Activated gamma-delta T cell treated with Interleukin-2 at 50 U/mL for 16 hours (primary cell): Measurements from ENCODE around the gene PLEKHG4B.
"Not testable (repeated sequence)": the region's sequence is repeated elsewhere in the genome, so short reads cannot be mapped to it uniquely, and the experiment has no call there.

Experiments used
- DNase-seq: peaks from one replicate; pipeline ENCODE4 v3.0.0-alpha.2; 2020

The PLEKHG4B gene

DNA sequence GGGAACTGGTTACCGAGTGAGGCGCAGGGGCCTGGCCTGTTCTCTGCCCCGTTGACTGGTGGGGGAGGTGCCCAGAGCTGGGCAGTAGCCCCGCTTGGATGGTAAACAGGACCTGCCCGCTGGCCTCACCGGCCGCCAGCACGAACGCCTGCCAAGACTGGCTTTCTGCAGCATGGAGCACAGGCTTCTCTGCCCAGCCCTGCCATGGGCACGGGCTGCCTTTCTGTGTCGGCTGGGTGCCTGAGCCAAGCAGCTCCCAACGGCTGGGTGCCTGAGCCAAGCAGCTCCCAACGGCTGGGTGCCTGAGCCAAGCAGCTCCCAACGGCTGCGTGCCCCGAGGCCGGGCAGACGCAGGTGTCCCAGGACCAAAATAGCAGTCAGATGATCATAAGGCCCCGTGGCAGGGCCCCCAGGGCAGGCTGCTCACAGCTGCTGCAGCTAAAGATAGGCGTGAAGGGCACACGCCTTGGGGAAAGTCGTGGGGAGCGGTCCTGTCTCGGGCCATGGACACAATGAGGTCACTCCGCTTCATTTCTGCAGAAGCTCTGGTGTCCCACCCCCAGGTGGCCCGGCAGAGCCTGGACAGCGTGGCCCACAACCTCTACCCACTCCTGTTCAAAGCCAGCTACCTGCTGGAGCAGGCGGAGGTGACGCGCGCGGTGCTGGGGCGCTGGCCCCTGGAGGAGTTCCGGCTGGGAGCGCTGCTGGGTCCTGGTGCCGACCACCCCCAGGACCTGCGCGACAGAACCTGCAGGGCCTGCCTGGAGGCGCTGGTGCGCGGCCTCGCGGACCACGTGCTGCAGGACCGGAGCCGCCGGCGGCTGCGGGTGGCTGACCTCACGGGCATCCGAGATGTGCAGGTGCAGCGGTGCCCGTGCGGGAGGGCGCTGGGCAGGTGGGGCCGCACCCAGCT lies 99.3 kb downstream of the PLEKHG4B start, which contains the start of gene LRRC14B:
LRRC14B (plus strand) TSS at position 460 of the 913 bp plus-strand sequence; CDS start at position 504, 44 bp downstream.
- no peak for DNase-seq

DNA sequence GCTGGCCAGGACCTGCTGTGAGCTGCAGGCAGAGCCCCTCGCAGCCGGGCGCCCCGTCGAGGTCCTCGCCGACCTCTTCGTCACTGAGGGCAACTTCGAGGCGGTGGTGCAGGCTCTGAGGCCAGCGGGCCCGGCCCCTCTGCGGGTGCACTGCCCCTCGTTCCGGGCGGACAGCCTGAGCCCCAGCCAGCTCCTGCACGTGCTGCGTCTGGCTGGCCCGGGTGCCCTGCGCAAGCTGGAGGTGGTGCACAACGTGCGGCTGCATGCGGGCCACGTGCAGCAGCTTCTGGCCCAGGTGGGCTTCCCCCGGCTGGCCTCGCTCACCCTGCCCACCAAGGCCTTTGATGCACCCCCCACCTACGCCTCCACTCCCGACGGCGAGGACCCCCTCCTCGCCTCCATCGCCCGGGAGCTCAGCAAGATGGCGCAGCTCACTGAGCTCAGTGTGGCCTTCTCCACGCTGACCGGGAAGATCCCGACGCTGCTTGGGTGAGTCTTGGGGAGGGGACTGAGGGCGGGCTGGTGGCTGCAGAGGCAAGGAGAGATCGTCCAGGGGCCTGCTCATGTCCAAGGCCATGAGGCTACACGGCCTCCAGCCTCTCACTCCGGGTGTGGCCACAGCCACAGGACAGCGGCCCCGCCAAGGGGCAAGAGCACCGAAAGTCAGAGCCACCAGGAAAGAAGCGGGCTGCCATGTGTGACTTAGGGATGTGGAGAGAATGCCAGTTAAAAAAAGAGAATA lies 100.2 kb downstream of the PLEKHG4B start:
- no peak for DNase-seq

DNA sequence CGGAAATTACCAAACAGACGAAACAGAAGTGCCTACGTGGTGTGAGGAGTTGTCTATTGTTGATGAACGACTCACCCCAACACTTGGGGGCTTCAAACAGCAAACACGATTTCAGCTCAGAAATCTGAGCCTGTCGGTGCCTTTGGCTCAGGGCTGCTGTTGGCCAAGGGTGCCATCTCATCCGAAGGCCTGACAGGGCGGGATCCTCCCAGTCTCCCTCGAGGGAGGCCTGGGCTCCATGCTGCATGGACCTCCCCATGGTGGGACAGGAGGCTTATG lies 100.7 kb downstream of the PLEKHG4B start:
- DNase-seq, result no peak

DNA sequence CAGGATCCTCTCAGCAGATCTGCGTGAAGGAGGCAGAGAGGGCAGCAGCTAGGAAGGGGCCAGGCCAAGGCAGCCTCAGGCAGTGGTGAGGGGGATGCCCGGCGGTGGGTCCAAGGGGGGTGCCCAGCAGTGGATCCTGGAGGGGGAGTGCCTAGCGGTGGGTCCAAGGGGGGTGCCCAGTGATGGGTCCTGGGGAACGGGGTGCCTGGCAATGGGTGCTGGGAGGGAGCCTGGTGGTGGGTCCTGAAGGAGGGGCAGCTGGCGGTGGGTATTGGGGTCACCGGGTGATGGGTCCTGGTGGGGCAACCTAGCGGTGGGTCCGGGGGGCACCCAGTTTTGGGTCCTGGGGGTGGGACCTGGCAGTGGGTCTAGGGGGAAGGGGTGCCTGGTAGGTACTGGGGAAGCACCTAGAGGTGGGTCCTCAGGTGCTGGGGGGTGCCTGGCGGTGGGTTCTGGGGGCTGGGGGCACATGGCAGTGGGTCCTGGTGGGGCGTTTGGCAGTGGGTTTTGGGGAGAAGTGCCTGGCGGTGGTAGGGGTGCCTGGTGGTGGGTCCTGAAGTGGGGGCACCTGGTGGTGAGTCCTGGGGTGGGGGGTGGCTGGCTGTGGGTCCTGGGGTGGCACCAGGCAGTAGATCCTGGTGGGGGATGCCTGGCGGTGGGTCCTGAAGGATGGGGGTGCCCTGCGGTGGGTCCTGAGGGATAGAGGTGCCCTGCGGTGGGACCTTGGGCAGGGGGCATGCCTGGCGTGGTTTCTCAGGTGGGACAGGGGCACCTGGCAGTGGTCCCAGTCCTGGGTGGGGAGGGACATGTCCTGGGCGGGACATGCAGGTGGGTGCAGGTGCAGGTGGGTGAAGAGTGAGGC lies 101.2 kb downstream of the PLEKHG4B start:
- no peak for DNase-seq

DNA sequence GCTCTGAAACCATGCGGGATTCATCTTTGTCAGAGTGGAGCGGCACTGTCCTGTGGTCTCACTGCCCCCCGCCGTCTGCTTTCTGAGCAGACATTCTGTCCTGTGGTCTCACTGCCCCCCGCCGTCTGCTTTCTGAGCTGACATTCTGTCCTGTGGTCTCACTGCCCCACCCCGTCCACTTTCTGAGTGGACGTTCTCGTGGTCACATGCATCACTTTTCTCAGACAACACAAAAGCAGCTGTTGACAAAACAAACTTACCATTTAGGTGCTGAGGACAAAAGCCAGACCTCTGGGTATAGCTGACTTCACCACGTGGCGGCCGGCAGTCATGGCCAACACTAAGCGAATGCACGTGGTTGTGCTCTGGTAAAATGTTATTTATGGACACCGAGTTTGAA lies 102.1 kb downstream of the PLEKHG4B start:
- DNase-seq, result no peak

DNA sequence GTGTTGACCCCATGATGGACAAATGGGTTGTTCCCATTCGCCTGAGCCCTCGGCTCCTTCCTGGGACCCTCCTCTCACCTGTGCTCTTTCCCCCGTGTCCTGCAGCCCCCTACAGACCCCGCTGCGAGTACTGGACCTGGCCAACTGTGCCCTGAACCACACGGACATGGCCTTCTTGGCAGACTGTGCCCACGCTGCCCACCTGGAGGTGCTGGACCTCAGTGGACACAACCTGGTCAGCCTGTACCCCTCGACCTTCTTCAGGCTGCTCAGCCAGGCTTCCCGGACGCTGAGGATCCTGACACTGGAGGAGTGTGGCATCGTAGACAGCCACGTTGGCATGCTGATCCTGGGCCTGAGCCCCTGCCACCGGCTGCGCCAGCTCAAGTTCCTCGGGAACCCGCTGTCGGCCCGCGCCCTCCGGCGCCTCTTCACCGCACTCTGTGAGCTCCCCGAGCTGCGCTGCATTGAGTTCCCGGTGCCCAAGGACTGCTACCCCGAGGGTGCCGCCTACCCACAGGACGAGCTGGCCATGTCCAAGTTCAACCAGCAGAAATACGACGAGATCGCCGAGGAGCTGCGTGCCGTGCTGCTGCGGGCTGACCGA lies 102.7 kb downstream of the PLEKHG4B start:
- DNase-seq, result no peak

DNA sequence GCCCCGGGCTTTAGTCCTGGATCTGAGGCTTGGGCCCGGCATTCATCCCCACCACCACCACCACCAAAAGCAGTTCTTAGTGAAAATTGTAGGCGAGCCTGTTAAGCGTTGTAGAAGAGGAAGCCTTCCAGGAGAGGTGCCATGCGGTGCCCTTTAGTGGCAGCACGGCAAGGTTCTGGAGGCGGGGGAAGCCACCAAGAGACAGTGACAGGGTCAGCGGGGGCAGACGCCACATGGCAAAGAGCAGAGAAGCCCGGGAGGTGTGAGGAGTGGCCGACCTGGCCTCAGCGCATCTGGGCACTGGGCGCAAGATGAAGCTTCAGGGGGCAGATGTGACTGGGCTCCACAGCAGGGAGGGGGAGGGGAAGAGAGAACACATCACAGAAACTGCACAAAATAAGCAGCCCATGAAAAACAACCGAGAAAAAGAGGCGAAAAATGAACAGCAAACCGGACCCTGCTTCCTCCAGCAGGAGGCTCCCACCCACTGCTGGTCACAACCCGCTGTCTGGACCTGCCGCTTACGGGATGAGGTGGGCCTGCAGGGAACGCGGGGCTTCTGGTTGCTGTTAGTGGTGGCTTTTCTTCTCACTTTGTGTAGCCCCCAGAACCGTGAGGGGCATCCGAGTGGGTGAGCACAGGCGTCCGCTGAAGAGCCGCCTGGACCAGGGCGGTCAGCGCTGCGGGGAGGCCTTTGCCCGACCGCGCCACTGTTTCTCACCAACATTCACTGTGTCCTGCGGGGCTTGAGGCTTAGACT lies 103.6 kb downstream of the PLEKHG4B start:
- no peak for DNase-seq

DNA sequence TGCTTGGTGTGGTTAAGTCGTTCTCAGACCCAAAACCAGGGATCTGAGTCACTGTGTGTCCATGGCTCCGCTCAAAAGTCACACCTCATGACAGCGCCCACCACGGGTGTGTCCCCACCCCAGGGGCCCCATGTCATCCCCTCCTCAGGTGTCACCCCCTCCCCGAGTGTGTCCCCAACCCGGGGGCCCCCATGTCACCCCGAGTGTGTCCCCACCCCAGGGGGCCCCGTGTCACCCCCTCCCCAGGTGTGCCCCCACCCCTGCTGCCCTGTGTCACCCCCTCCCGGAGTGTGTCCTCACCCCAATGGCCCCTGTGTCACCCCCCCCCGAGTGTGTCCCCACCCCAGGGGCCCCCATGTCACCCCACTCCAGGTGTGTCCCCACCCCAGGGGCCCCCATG lies 104.4 kb downstream of the PLEKHG4B start:
- no peak for DNase-seq

DNA sequence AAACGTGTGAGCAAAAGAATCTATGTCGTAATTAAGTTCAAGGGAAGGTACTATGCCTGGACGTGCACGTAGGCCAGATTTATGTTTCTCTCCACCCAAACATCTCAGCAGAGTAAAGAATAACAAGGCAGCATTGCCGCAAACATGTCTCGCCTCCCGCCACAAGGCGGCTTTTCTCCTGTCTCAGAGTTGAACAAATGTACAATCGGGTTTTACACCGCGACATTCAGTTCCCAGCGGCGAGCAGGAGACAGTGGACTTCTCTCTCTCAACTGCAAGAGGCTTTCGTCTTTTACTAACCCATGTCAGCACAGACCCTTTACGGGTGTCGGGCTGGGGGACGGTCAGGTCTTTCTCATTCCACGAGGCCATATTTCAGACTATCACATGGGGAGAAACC lies 105.1 kb downstream of the PLEKHG4B start:
- not testable (repeated sequence) for DNase-seq

DNA sequence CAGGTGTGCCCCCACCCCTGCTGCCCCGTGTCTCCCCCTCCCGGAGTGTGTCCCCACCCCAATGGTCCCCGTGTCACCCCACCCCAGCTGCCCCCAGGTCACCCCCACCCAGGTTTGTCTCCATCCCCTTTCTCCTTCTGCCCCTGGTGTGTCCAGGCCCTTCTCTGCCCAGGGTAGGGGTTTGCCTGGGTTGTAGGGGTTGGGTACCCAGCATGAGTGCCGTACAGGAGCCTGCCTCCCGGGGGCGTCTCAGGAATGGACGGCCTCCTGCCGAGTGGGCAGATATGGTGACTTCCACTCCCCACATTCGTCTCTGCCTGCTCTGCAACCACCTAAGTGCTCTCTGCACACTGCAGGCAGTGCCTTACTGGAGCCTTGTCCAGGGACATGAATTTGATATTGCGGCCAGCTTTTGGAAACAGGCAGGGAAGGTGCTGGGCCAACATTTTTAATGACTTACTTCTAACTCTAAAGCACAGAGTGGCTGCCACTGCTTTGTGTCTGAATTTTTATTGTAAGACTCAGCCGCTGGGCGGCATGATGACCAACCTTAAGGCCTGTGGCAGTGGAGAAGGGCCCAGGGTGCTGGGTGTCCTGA lies 106.0 kb downstream of the PLEKHG4B start:
- no peak for DNase-seq

DNA sequence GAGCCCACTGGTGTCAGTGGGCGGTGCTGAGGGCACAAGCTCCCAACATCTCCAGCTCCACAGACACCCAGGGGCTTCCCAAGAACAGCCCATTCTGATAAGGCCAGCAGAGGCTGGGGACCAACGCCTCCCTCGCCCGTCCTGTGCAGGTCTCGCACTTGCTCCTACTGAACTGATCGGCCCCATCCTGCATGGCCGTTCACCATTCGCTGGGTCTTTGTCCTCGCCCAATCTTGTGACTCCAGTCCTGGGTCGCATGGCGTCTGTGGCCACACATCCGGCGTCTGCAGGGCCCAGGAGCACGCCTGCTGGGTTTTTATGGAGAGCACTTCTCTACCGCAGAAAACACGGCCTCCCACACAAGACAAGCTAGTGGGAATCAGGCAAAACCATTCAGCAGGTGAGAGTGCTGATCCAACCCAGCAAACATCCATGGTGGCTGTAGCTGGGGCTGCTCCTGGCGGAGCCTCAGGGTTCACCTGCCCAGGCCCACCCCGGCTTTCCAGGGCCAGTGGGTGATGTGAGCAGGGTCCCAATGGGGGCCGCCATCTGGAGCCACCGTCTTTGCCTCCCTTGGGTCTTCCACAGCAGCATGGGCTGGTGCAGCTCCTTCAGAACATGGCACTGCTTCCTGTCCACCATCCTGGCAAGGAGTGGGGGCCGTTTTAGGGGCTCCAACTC lies 106.7 kb downstream of the PLEKHG4B start:
- DNase-seq, result no peak

DNA sequence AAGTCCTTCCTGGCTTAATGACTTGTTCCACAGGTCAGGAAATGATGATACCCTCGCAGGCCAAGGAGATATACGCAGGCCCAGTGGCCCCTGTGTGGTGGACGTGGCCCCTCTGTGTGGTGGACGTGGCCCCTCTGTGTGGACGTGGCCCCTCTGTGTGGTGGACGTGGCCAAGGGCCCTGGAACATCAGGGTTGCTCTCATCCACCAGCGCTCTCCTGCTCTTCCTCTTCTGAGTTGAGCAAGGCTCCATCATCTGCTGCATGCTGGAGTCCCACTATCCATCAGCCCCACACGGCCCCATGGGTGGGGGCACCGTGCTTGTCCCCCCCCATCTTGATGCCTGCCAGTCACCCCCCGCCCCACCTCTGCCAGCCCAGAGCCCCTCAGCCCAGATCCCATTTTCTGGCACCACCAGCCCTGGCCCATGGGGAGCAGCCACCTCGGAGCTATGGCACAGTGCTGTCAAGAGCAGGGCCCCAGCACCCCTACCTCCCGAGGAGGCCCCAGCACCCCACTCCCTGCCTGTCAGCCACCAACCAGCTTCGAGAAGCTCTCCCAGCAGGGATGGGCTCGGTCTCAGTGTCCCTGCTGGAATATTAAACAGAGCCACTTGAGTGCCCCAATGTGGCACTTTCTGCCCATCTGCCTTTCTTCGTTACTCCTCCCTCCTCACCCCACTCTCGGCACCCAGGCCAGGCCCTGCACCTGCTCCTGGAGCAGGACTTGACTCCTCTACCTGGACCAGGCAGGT lies 107.4 kb downstream of the PLEKHG4B start:
- DNase-seq, result no peak

DNA sequence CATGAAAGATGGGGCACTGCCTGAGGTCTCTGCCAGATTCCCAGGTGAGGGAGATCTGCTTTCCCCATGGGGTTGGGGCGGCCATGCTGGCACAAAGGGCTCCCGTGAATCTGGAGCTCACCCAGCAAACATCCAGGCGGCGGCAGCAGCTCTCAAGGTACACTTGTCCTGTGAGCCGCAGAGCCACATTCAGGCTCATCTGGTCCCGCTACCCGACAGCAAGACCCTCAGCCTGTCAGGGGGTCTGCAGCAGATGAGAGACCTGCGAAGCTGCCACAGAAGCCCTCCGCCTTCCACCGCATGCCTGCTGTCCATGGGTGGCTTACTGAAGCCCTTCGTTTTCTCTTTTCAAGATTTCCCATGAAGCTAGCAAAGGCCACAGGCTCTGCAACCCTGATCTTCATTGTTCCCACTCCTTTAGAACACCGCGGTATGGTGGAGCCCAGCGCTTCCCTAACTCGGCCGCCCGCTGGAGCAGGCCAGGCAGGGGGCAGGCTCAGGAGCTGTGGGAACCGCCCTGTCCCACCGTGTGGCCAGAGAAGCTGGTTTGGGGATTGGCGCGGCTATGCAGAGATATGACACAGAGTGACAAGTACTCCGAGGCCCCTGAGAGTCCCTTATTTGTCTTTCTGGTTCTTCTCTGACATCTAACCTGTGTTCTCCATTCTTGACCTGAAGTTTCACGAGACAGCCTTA lies 108.1 kb downstream of the PLEKHG4B start:
- DNase-seq, result no peak

DNA sequence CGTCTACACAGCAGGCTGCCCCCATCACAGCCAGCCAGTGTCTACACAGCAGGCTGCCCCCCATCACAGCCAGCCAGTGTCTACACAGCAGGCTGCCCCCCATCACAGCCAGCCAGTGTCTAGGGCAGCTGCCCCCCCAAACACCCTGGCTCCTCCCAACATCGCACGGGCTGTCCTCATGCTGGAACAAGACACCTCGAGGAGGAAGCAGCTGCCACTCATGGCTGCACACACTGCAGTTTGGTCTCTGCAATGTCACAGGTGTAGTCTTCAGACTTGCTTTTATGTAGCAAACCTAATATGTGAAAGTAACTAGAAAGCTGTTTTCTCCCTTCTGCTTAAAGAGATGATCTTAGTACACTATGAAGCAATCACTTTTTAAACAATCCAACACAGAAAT lies 109.0 kb downstream of the PLEKHG4B start:
- no peak for DNase-seq

DNA sequence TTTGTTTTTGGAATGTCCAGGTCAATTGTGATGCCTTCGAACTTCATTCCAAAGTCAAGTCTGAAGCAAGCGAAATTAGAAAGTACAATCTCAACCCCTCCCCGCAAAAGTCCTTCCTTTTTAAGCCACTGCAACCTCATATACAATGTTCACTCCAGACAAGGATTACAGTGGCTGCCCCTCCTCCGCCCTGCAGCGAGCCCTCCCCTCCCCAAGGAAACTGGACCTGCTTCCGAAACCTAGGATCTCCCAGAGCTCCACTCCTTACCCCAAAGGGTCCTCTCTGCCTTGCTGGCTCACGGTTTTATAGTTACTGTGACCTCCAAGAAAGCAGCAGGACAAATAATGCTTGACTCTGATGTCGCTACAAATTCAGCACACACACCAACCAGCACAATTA lies 109.7 kb downstream of the PLEKHG4B start:
- no peak for DNase-seq

DNA sequence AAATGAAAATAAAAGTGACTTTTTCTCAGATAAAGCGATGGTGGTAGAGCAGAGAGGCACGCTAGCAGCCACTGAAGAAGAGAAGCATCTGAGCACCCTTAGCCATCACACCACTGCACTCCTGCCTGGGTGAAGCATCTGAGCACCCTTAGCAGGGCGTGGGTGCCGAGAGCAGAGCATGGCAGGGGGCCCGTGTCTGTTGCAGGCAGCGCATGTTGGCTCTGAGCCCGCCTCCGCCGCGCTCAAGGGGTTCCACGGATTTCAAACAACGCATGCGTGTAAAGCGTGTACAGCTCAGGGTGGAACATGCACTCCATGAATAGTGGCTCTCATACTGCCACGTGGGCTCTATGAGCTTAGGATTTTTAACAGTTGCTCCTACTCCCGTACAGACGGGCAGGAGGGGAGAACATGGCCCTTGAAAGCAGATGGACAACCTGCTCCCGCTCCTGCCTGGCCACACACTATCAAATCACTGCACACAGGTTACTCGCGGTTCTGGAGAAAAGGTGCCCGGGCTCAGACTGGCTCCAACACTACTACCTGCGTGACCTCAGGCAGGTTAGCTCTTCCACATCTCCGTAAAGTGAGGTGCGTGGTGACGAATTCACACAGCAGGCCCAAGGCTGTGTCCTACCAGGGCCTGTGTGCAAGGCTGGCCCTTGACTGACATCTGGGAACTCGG lies 111.4 kb downstream of the PLEKHG4B start:
- DNase-seq, result no peak

DNA sequence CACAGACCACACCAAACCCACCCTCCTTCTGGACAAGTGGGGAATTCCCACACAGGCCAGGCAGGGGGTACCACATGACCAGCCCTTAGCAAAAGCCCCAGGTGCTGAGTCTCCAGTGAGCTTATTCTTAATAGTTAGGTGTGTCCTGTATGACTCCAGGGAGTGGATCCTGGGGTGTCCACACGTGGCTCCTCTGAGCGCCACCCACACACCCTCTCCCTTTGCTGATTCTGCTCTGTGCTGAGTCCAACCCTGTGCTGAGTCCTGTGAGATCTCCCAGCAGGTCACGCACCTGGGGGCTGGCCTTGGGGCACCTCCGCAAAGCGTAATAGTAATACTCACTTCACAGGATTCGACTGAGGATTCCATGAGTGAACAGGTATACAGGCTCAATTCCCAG lies 112.0 kb downstream of the PLEKHG4B start:
- no peak for DNase-seq

DNA sequence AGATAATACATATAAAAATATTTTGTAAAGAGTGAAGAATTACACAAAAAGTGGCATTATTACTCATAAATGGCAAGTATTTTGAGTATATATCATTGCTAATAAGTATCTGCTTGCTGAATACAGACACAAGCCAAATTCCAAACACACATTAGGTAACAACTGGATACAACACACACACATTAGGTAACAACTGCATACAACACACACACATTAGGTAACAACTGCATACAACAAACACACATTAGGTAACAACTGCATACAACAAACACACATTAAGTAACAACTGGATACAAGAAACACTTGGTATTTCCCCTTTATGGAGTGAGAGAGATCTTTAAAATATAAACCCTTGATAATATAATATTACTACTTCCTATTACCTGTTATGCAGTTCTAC lies 112.5 kb downstream of the PLEKHG4B start:
- no peak for DNase-seq
